Spleen (tissue), 11 donors: ENCODE data around the gene ARHGEF10L. TPM values are rescaled to one million over a fixed set of nuclear protein-coding genes. Genes with fewer than 3 reads are reported as not detected.

Experiments used
- DNase-seq: peaks from one replicate; pipeline ENCODE4 v3.0.0-alpha.2; 2020
- H3K27ac ChIP-seq, 8 donors: fragments of 200-600 bp; sonication (generic) in 7 of 8; 1 replicate in 4 of 8; 2 replicates in 4 of 8; pipeline versions ENCODE4 v1.5.0 to v1.8.0; 2016 to 2021; ENCODE audit warnings: inconsistent platforms in 4 of 8, mild to moderate bottlenecking in 4 of 8, moderate library complexity in 1 of 8
- H3K27me3 ChIP-seq, 7 donors: fragments of 200-600 bp; sonication (generic) in 6 of 7; replicated peaks in 1 of 7; 1 replicate in 4 of 7; 2 replicates in 3 of 7; pipeline versions ENCODE4 v1.5.0 to v1.8.0; 2016 to 2021; ENCODE audit warnings: inconsistent platforms in 3 of 7, mild to moderate bottlenecking in 1 of 7
- H3K36me3 ChIP-seq, 6 donors: fragments of 200-600 bp; sonication (generic) in 5 of 6; 1 replicate in 4 of 6; 2 replicates in 2 of 6; pipeline versions ENCODE4 v1.5.0 to v1.8.0; 2016 to 2021; ENCODE audit warnings: inconsistent platforms in 2 of 6
- H3K4me1 ChIP-seq, 6 donors: fragments of 200-600 bp; sonication (generic) in 5 of 6; 1 replicate in 3 of 6; 2 replicates in 3 of 6; pipeline versions ENCODE4 v1.5.0 to v1.8.0; 2016 to 2021; ENCODE audit warnings: inconsistent platforms in 3 of 6
- H3K4me3 ChIP-seq, 8 donors: fragments of 200-600 bp; sonication (generic) in 7 of 8; 1 replicate in 4 of 8; 2 replicates in 4 of 8; pipeline versions ENCODE4 v1.5.0 to v1.8.0; 2016 to 2021; ENCODE audit warnings: inconsistent platforms in 4 of 8, mild to moderate bottlenecking in 4 of 8, moderate library complexity in 2 of 8
- H3K9me3 ChIP-seq, 8 donors: fragments of 200-600 bp; sonication (generic) in 7 of 8; 1 replicate in 4 of 8; 2 replicates in 4 of 8; pipeline versions ENCODE4 v1.5.0 to v1.8.0; 2016 to 2021; ENCODE audit warnings: inconsistent platforms in 4 of 8
- CTCF ChIP-seq, 11 experiments: fragments of 200-600 bp in 7 of 11; fragments of 450-650 bp in 4 of 11; sonication (generic) in 4 of 11; IDR thresholded peaks in 8 of 11; conservative IDR thresholded peaks in 3 of 11; 1 replicate in 7 of 11; 2 replicates in 4 of 11; pipeline versions ENCODE4 v1.4.0 to v1.8.0; 2016 to 2021; ENCODE audit warnings: antibody characterized with exemption in 11 of 11, inconsistent platforms in 4 of 11, mild to moderate bottlenecking in 1 of 11
- POLR2A ChIP-seq, 3 donors: fragments of 450-650 bp; IDR thresholded peaks; one replicate each; pipeline ENCODE4 v1.5.1; 2017; ENCODE audit warnings: antibody characterized with exemption in 3 of 3, mild to moderate bottlenecking in 1 of 3
- POLR2AphosphoS5 ChIP-seq, 3 donors: sonication (generic); formaldehyde crosslinking; IDR thresholded peaks; one replicate each; pipeline ENCODE4 v1.5.1; 2017; ENCODE audit warnings: antibody characterized with exemption in 3 of 3
- WGBS, 5 donors: extraction: QIAGEN DNeasy Blood & Tissue Kit in 3 of 5; methylation state at CpG; one replicate each; pipeline versions ENCODE4 v1.1.5 to v1.1.7; 2013 to 2018; 5-methylcytosine and 5-hydroxymethylcytosine counted together
- intact Hi-C: fragments of 100-400 bp; cut with DNase I; formaldehyde crosslinking; loops from one replicate; pipeline ENCODE4 v1.15.0; 2023; ENCODE audit warnings: low total_unique reads
- polyA plus RNA-seq, 3 donors: library from polyadenylated mRNA; stranded (reverse); fragments of 200-250 nt; gene quantifications; one replicate each; pipeline ENCODE4 v1.2.1, GENCODE V29; 2013
- total RNA-seq, 7 donors: library from RNA; depleted of rRNA in 3 of 7; stranded (reverse); fragments of >200 nt in 3 of 7; fragmentation: NEBNext Ultra II Directional in 4 of 7; extraction: Animal tissue kit (Norgen Biotek cat#: 25700) in 4 of 7; gene quantifications; one replicate each; pipeline versions ENCODE4 v1.1.0 to v1.2.1, GENCODE V29; 2016 to 2021
- donor health status: healthy with polysubstance abuse.
- donor health status: DM: no; HTN: no; CAD: no; lungs with moderate emphysema.
- donor health status: DM: no; HTN: no; CAD: no.
- donor health status: Bipolar disorder and iron deficiency.
- donor health status: healthy.
- donor health status: DM: no; HTN: no; CAD: no.
- donor health status: DM: yes; HTN: yes; CAD: no.

ARHGEF10L gene
- total and polyA plus RNA-seq, 10 donors = 10.0 to 40.9 (median 21.4) TPM

- H3K36me3 ChIP-seq = peaks cover 0 to 54% (median 12%) of the 10 kb centered on the region in 6 donors
- WGBS, 5 donors = 89 to 95% (median 93%) methylated on average over 6 to 9 of the region's 9 CpGs
- no peak overlapping the region for H3K4me3 ChIP-seq
- H3K9me3 ChIP-seq = no peaks in the 10 kb centered on the region
- H3K27ac ChIP-seq = no peak overlapping the region
- H3K27me3 ChIP-seq = no peaks in the 10 kb centered on the region
- TF ChIP-seq CTCF (IDR thresholded peaks at IDR 0.05 in 8 of 11, conservative IDR thresholded peaks at IDR 0.05 in 3 of 11) (no peak), POLR2A (IDR thresholded peaks at IDR 0.05) (no peak), POLR2AphosphoS5 (IDR thresholded peaks at IDR 0.05) (no peak)
- intact Hi-C loops = no loop called here
- H3K4me1 ChIP-seq = peaks cover 0 to 14% (median 0%) of the 10 kb centered on the region in 6 donors
- no peak for DNase-seq
Measured at GRCh38 chr1:17689011-17689410, 149.5 kb downstream of the ARHGEF10L start.

- TF ChIP-seq POLR2A (IDR thresholded peaks at IDR 0.05) = no peak
- no peak for TF ChIP-seq POLR2AphosphoS5 (IDR thresholded peaks at IDR 0.05)
- no peak for TF ChIP-seq CTCF (IDR thresholded peaks at IDR 0.05 in 8 of 11, conservative IDR thresholded peaks at IDR 0.05 in 3 of 11)
- H3K36me3 ChIP-seq = peaks cover 0 to 70% (median 12%) of the 10 kb centered on the region in 6 donors
- no peak overlapping the region for H3K4me3 ChIP-seq
- WGBS, 5 donors = 26 to 38% (median 34%) methylated on average over 11 of the region's 11 CpGs
- no peaks in the 10 kb centered on the region for H3K27me3 ChIP-seq
- intact Hi-C loops = no loop called here
- no peaks in the 10 kb centered on the region for H3K9me3 ChIP-seq
- peaks cover 0 to 14% (median 0%) of the 10 kb centered on the region in 6 donors for H3K4me1 ChIP-seq
- no peak for DNase-seq
- H3K27ac ChIP-seq = no peak overlapping the region
Measured at GRCh38 chr1:17690906-17691634, 151.6 kb downstream of the ARHGEF10L start.

GRCh38 chr1:17692645-17693044 lies 153.1 kb downstream of the ARHGEF10L start:
- TF ChIP-seq POLR2A (IDR thresholded peaks at IDR 0.05) (no peak), POLR2AphosphoS5 (IDR thresholded peaks at IDR 0.05) (no peak), CTCF (IDR thresholded peaks at IDR 0.05 in 8 of 11, conservative IDR thresholded peaks at IDR 0.05 in 3 of 11) (no peak)
- Histone ChIP-seq H3K4me3 (no peak overlapping the region), H3K27me3 (peaks cover 0 to 5% (median 0%) of the 10 kb centered on the region in 7 donors), H3K27ac (no peak overlapping the region), H3K36me3 (peaks cover 0 to 72% (median 14%) of the 10 kb centered on the region in 6 donors), H3K9me3 (no peaks in the 10 kb centered on the region), H3K4me1 (peaks cover 0 to 17% (median 0%) of the 10 kb centered on the region in 6 donors)
- 74 to 80% (median 77%) methylated on average over 9 of the region's 9 CpGs for WGBS, 5 donors
- intact Hi-C loops = no loop called here
- no peak for DNase-seq
